COR-L47 (cell line): ENCODE data around the gene HES1.

Source experiments
- DNase-seq: peaks from one replicate; lab custom pipeline; 2025; lab: John Stamatoyannopoulos, UW

Gene HES1

GRCh38 chr3:194167480-194168282 is 31.7 kb downstream of the HES1 start:
- DNase-seq, result no peak

- no peak for DNase-seq
Observed at GRCh38 chr3:194168994-194169393, 33.0 kb downstream of the HES1 start.

GRCh38 chr3:194169595-194169994 is 33.6 kb downstream of the HES1 start:
- no peak for DNase-seq

GRCh38 chr3:194170793-194171192 is 34.8 kb downstream of the HES1 start:
- DNase-seq, result no peak

- DNase-seq, result no peak
Observed at GRCh38 chr3:194174406-194174805, 38.5 kb downstream of the HES1 start.

GRCh38 chr3:194174980-194175379 is 39.0 kb downstream of the HES1 start:
- DNase-seq, result no peak

GRCh38 chr3:194176274-194176991 is 40.5 kb downstream of the HES1 start:
- DNase-seq, result no peak

- no peak for DNase-seq
Observed at GRCh38 chr3:194177141-194177540, 41.2 kb downstream of the HES1 start.

GRCh38 chr3:194178128-194178527 is 42.2 kb downstream of the HES1 start:
- no peak for DNase-seq

- DNase-seq, result no peak
Observed at GRCh38 chr3:194178669-194179068, 42.7 kb downstream of the HES1 start.

GRCh38 chr3:194180570-194180969 is 44.6 kb downstream of the HES1 start:
- DNase-seq, result no peak

- no peak for DNase-seq
Observed at GRCh38 chr3:194181612-194182529, 45.9 kb downstream of the HES1 start.

GRCh38 chr3:194183271-194183670 is 47.3 kb downstream of the HES1 start:
- no peak for DNase-seq

GRCh38 chr3:194184265-194184751 is 48.4 kb downstream of the HES1 start:
- peak; percentile 92 for DNase-seq

- no peak for DNase-seq
Observed at GRCh38 chr3:194184801-194185200, 48.9 kb downstream of the HES1 start.

GRCh38 chr3:194185221-194185620 is 49.3 kb downstream of the HES1 start:
- no peak for DNase-seq

- no peak for DNase-seq
Observed at GRCh38 chr3:194187233-194187944, 51.4 kb downstream of the HES1 start.
